Prostate gland (tissue), 2 donors: ENCODE results near the gene HOXC12. TPM values are rescaled to one million over a fixed set of nuclear protein-coding genes. Genes with fewer than 3 reads are reported as not detected.

Experiments
- DNase-seq: peaks from one replicate; pipeline ENCODE4 v3.0.0-alpha.2; 2019; ENCODE audit warnings: low spot score
- H3K27ac ChIP-seq, 2 donors: fragments of 200-600 bp; sonication (generic); 2 replicates each; pipeline ENCODE4 v1.5.1; 2017 to 2019
- H3K27me3 ChIP-seq: fragments of 200-600 bp; sonication (generic); replicated peaks from 2 replicates; pipeline ENCODE4 v1.5.1; 2019; ENCODE audit not compliant: insufficient read depth
- H3K36me3 ChIP-seq, 2 donors: fragments of 200-600 bp; sonication (generic); 1 replicate in 1 of 2; 2 replicates in 1 of 2; pipeline versions ENCODE4 v1.5.1 to v1.8.1; 2017 to 2019
- H3K4me1 ChIP-seq: fragments of 200-600 bp; sonication (generic); replicated peaks from 2 replicates; pipeline ENCODE4 v1.5.1; 2019
- H3K4me3 ChIP-seq, 2 donors: fragments of 200-600 bp; sonication (generic); 2 replicates each; pipeline ENCODE4 v1.5.1; 2017 to 2019
- H3K9me3 ChIP-seq: fragments of 200-600 bp; sonication (generic); 2 replicates; pipeline ENCODE4 v1.5.1; 2017
- POLR2A ChIP-seq: fragments of 450-650 bp; IDR thresholded peaks from one replicate; pipeline ENCODE4 v1.6.1; 2016; ENCODE audit warnings: antibody characterized with exemption, mild to moderate bottlenecking
- POLR2AphosphoS5 ChIP-seq: sonication (generic); formaldehyde crosslinking; IDR thresholded peaks from one replicate; pipeline ENCODE4 v1.6.1; 2017; ENCODE audit warnings: antibody characterized with exemption
- WGBS: methylation state at CpG from one replicate; pipeline ENCODE4 v1.1.5; 2018; 5-methylcytosine and 5-hydroxymethylcytosine counted together
- intact Hi-C: fragments of 100-400 bp; cut with DNase I; formaldehyde crosslinking; loops from one replicate; pipeline ENCODE4 v1.14.2; 2022
- total RNA-seq, 2 donors: library from RNA; depleted of rRNA; stranded (reverse); fragments of >200 nt; gene quantifications; one replicate each; pipeline ENCODE4 v1.1.0, GENCODE V29; 2016
- TF ChIP-seq, protein P1 (sequence below), 4 experiments: fragments of 200-600 bp in 2 of 4; fragments of 450-650 bp in 2 of 4; sonication (generic) in 2 of 4; IDR thresholded peaks; 1 replicate in 3 of 4; 2 replicates in 1 of 4; pipeline ENCODE4 v1.5.1; 2016 to 2019; ENCODE audit warnings: antibody characterized with exemption in 4 of 4, mild to moderate bottlenecking in 2 of 4, moderate library complexity in 2 of 4

Gene HOXC12
- total RNA-seq, 2 donors from 2014 or later, result not detected

DNA sequence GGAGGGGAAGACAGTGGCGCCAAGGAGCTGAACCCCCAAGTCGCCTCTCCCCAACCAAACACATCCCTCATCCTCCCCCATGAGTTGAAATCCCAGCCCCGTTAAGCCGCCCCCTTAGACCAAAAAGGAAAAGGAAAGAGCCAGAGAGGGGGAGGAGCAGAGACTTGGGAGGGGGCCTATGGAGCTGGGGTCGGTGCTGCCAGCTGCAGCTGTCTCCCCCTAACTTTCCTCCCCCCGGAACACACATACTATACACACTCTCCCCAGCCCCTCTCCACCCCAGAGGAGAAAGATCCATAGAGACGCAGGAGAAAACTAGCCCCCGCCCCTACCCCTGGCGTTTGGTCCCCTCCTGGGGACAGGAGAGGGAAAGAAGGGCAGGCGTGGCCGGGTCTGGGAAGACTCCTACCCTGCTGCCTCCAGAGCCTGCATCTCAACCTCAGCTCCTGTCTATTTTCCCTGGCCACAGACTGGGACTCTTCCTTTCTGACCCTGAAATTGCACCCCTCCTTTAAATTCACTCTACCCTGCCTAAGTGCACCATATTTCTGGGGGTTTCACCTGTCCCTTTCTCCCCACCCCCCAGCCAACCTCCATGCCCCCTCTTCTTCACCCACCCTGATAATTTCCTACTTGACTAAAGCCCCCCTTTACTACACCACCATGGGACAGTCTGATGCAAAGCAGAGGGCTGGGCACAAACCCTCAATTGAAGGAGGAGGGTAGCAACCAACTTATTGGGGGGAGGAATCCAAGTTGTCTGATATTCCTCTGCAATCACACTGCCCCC, 43.6 kb downstream of the HOXC12 start:
- peaks cover 84% of the 10 kb centered on the region for H3K27me3 ChIP-seq

GRCh38 chr12:53998900-53999236, 44.2 kb downstream of the HOXC12 start:
- no peak overlapping the region for H3K27ac ChIP-seq
- no peak overlapping the region for H3K4me3 ChIP-seq
- no peaks in the 10 kb centered on the region for H3K36me3 ChIP-seq
- no peaks in the 10 kb centered on the region for H3K9me3 ChIP-seq
- 2% methylated on average over 13 of the region's 13 CpGs for WGBS
- TF ChIP-seq POLR2A (no peak), POLR2AphosphoS5 (no peak)
- TF ChIP-seq, protein P1, sequence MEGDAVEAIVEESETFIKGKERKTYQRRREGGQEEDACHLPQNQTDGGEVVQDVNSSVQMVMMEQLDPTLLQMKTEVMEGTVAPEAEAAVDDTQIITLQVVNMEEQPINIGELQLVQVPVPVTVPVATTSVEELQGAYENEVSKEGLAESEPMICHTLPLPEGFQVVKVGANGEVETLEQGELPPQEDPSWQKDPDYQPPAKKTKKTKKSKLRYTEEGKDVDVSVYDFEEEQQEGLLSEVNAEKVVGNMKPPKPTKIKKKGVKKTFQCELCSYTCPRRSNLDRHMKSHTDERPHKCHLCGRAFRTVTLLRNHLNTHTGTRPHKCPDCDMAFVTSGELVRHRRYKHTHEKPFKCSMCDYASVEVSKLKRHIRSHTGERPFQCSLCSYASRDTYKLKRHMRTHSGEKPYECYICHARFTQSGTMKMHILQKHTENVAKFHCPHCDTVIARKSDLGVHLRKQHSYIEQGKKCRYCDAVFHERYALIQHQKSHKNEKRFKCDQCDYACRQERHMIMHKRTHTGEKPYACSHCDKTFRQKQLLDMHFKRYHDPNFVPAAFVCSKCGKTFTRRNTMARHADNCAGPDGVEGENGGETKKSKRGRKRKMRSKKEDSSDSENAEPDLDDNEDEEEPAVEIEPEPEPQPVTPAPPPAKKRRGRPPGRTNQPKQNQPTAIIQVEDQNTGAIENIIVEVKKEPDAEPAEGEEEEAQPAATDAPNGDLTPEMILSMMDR (IDR thresholded peaks at IDR 0.05), result no peak
- no peaks in the 10 kb centered on the region for H3K4me1 ChIP-seq
- intact Hi-C loops, result no loop called here
- no peak for DNase-seq
- peaks cover 85% of the 10 kb centered on the region for H3K27me3 ChIP-seq

More for the DNA sequence above, 43.6 kb downstream of the HOXC12 start:
- H3K27ac ChIP-seq, result no peak overlapping the region
- no peak overlapping the region for H3K4me3 ChIP-seq
- H3K4me1 ChIP-seq, result no peaks in the 10 kb centered on the region
- TF ChIP-seq, protein P1 (IDR thresholded peaks at IDR 0.05), result no peak
- TF ChIP-seq POLR2AphosphoS5, result no peak
- TF ChIP-seq POLR2A, result no peak
- 20% methylated on average over 11 of the region's 11 CpGs for WGBS
- no peaks in the 10 kb centered on the region for H3K9me3 ChIP-seq
- intact Hi-C loops, result no loop called here
- no peak for DNase-seq
- no peaks in the 10 kb centered on the region for H3K36me3 ChIP-seq

GRCh38 chr12:53999559-54000115, 44.9 kb downstream of the HOXC12 start:
- no peaks in the 10 kb centered on the region for H3K9me3 ChIP-seq
- 2% methylated on average over 35 of the region's 35 CpGs for WGBS
- DNase-seq, result no peak
- H3K27me3 ChIP-seq, result peaks cover 87% of the 10 kb centered on the region
- TF ChIP-seq POLR2A (no peak), POLR2AphosphoS5 (no peak)
- TF ChIP-seq, protein P1 (IDR thresholded peaks at IDR 0.05), result no peak
- intact Hi-C loops, result no loop called here
- no peaks in the 10 kb centered on the region for H3K36me3 ChIP-seq
- no peak overlapping the region for H3K27ac ChIP-seq
- H3K4me1 ChIP-seq, result no peaks in the 10 kb centered on the region
- no peak overlapping the region for H3K4me3 ChIP-seq

DNA sequence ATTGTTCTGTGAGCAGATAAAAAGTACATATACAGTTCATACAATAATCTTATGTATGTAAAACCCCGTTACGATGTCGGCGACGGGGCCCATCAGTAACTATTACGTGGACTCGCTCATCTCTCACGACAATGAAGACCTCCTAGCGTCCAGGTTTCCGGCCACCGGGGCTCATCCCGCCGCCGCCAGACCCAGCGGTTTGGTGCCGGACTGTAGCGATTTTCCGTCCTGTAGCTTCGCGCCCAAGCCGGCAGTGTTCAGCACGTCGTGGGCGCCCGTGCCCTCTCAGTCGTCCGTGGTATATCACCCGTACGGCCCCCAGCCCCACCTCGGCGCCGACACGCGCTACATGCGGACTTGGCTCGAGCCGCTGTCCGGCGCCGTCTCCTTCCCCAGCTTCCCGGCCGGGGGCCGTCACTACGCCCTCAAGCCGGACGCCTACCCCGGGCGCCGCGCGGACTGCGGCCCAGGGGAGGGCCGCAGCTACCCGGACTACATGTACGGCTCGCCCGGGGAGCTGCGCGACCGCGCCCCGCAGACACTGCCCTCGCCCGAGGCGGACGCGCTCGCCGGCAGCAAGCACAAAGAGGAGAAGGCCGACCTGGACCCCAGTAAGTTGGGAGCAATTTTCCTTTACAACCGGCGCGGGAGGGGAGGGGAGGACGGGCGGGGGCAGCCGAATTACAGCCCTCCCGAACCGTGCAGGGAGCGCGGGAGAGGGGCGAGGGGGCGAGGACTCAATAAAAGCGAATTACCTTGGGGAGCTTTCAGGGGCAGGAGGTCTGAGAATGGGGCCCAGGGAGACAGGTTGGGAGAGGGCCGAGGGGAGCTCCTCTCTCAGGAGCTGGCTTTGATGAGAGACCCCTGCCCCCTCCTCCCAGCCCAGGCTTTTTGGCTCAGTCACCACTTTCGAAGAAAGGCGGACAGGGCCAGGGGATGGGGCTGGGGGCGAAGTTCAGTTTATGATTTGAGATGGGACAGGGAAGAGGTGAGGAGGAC, 45.7 kb downstream of the HOXC12 start, which contains the start of gene HOXC9:
Gene HOXC9 (plus strand): TSS at position 46 of the 999 bp plus-strand sequence. CDS start 28 bp downstream, at position 74.
- DNase-seq, result no peak
- WGBS, result 6% methylated on average over 70 of the region's 87 CpGs
- Histone ChIP-seq H3K36me3 (no peaks in the 10 kb centered on the region), H3K9me3 (no peaks in the 10 kb centered on the region), H3K27ac (no peak within 1 kb of the TSS), H3K4me1 (no peaks in the 10 kb centered on the region), H3K27me3 (peaks cover 89% of the 10 kb centered on the region), H3K4me3 (no peak within 1 kb of the TSS)
- intact Hi-C loops, result no loop called here
- TF ChIP-seq, protein P1 (IDR thresholded peaks at IDR 0.05), result no peak
- no peak for TF ChIP-seq POLR2A
- no peak for TF ChIP-seq POLR2AphosphoS5
